T-helper 17 cell (primary cell): ENCODE measurements around the gene LOXL4. TPM values are rescaled to one million over a fixed set of nuclear protein-coding genes. Genes with fewer than 3 reads are reported as not detected.

Experiments used
- ATAC-seq: fragments of 150-1000 bp; cut with Tn5 transposase; 2 replicates; pipeline ENCODE4 v1.10.0; 2021; ENCODE audit warnings: mild to moderate bottlenecking, moderate library complexity
- DNase-seq, 3 donors: peaks; one replicate each; pipeline versions ENCODE4 v3.0.0 to v3.0.0-alpha.2; 2020 to 2021
- H3K9me3 ChIP-seq: one replicate; pipeline ENCODE4 v1.7.0; 2013; ENCODE audit warnings: low read length, mild to moderate bottlenecking; ENCODE audit not compliant: control insufficient read depth, poor library complexity, severe bottlenecking
- H3K27ac Mint-ChIP-seq: one replicate; pipeline ENCODE4 v1.8.0; 2022; ENCODE audit warnings: mild to moderate bottlenecking, moderate library complexity, mixed read lengths
- H3K27me3 Mint-ChIP-seq: one replicate; pipeline ENCODE4 v1.8.0; 2022; ENCODE audit warnings: mixed read lengths
- H3K36me3 Mint-ChIP-seq: one replicate; pipeline ENCODE4 v1.8.0; 2022; ENCODE audit warnings: low read depth, mixed read lengths
- H3K4me1 Mint-ChIP-seq: one replicate; pipeline ENCODE4 v1.8.0; 2022; ENCODE audit warnings: mild to moderate bottlenecking, mixed read lengths
- H3K4me3 Mint-ChIP-seq: one replicate; pipeline ENCODE4 v1.8.0; 2022; ENCODE audit warnings: mild to moderate bottlenecking, moderate library complexity, mixed read lengths
- total RNA-seq, 4 donors: library from RNA in 2 of 4; stranded (reverse) in 2 of 4; gene quantifications; one replicate each; pipeline ENCODE4 v1.2.3 and lab custom pipeline; 2022 to 2026

The LOXL4 gene
- total RNA-seq, 2 donors from 2014 or later = not detected

DNA sequence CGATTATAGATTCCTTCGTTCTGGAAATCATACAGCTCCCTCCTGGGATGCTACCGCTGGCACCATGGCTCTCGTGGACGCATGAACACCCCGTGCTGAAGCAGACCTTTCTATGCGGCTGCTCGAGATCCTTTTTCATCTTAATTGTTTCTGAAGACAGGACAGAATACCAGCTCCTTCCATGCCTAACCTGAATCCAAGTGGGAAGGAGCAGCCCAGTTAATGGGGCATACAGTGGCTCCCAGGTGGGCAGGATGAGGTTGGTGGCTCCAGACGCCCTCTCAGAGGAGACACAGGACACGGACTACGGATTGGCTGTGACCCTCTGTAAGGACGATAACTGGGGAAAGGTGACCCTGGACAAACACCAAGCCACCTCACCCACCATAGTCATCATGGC is 18.4 kb upstream of the LOXL4 start:
- DNase-seq (no peak), ATAC-seq (no peak)
- no peaks in the 10 kb centered on the region for H3K4me1 Mint-ChIP-seq
- H3K9me3 ChIP-seq = no peaks in the 10 kb centered on the region
- no peak overlapping the region for H3K4me3 Mint-ChIP-seq
- no peak overlapping the region for H3K27ac Mint-ChIP-seq
- no peaks in the 10 kb centered on the region for H3K36me3 Mint-ChIP-seq
- H3K27me3 Mint-ChIP-seq = peaks cover 15% of the 10 kb centered on the region

- Mint-ChIP-seq H3K4me3 (no peak overlapping the region), H3K27me3 (peaks cover 14% of the 10 kb centered on the region), H3K36me3 (no peaks in the 10 kb centered on the region), H3K4me1 (no peaks in the 10 kb centered on the region), H3K27ac (no peak overlapping the region)
- H3K9me3 ChIP-seq = no peaks in the 10 kb centered on the region
- ATAC-seq = no peak
- DNase-seq = no peak
Observed at GRCh38 chr10:98285416-98285815, 17.4 kb upstream of the LOXL4 start.

DNA sequence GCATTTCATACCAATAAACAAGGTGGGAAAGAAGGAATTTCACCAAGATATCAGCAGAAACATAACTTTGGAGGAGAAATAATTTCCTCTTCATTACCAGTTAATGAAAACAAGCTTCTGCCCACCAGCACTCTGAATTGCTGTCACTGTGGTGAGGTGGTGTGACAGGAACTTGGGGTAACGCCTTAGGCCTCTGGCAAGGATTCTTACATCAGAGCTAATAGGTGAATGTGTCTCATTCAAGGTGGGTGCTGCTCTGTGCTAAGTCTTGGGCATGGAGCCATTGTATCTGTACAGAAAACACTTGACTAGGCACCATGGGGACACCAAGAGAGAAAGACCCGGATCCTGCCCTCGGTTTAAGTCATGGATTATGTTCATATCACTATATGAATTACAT is 8.3 kb upstream of the LOXL4 start:
- H3K27me3 Mint-ChIP-seq = peaks cover 26% of the 10 kb centered on the region
- no peak for ATAC-seq
- no peak overlapping the region for H3K27ac Mint-ChIP-seq
- no peaks in the 10 kb centered on the region for H3K9me3 ChIP-seq
- H3K4me3 Mint-ChIP-seq = no peak overlapping the region
- H3K36me3 Mint-ChIP-seq = no peaks in the 10 kb centered on the region
- DNase-seq = no peak
- H3K4me1 Mint-ChIP-seq = no peaks in the 10 kb centered on the region

- no peak for ATAC-seq
- no peaks in the 10 kb centered on the region for H3K4me1 Mint-ChIP-seq
- peaks cover 43% of the 10 kb centered on the region for H3K27me3 Mint-ChIP-seq
- no peak overlapping the region for H3K4me3 Mint-ChIP-seq
- H3K9me3 ChIP-seq = no peaks in the 10 kb centered on the region
- H3K36me3 Mint-ChIP-seq = no peaks in the 10 kb centered on the region
- DNase-seq = no peak
- no peak overlapping the region for H3K27ac Mint-ChIP-seq
Observed at GRCh38 chr10:98274562-98274961, 6.6 kb upstream of the LOXL4 start.

- H3K4me1 Mint-ChIP-seq = peaks cover 2% of the 10 kb centered on the region
- no peaks in the 10 kb centered on the region for H3K9me3 ChIP-seq
- no peak overlapping the region for H3K27ac Mint-ChIP-seq
- H3K36me3 Mint-ChIP-seq = no peaks in the 10 kb centered on the region
- ATAC-seq (no peak), DNase-seq (no peak)
- H3K4me3 Mint-ChIP-seq = no peak overlapping the region
- H3K27me3 Mint-ChIP-seq = peaks cover 51% of the 10 kb centered on the region
Observed at GRCh38 chr10:98273057-98273850, 5.3 kb upstream of the LOXL4 start.

DNA sequence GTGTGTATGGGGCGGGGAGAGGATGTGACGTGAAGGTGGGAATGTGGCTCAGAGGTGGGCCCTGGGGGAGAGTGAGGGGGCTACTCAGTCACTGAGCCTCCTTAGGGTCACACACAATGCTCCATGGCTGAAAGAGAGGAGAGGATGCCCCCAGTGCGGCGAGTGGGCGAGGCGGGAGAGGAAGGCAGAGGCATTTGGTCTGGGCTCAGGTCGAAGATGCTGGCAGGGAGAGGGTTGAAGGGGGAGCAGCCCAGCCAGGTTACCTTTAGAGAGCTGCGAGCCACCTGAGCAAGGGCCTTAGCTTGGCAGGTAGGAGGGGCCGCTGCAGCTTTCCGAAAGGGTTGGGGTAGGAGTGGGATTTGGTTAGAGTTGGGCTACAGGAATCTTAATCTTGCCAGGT is 4.7 kb upstream of the LOXL4 start:
- Mint-ChIP-seq H3K4me3 (no peak overlapping the region), H3K36me3 (no peaks in the 10 kb centered on the region), H3K27ac (no peak overlapping the region), H3K27me3 (peaks cover 55% of the 10 kb centered on the region), H3K4me1 (peaks cover 5% of the 10 kb centered on the region)
- ATAC-seq = no peak
- H3K9me3 ChIP-seq = no peaks in the 10 kb centered on the region
- DNase-seq = no peak

- H3K36me3 Mint-ChIP-seq = no peaks in the 10 kb centered on the region
- no peak for DNase-seq
- H3K27ac Mint-ChIP-seq = no peak overlapping the region
- no peak for ATAC-seq
- H3K4me1 Mint-ChIP-seq = peaks cover 5% of the 10 kb centered on the region
- no peaks in the 10 kb centered on the region for H3K9me3 ChIP-seq
- peaks cover 57% of the 10 kb centered on the region for H3K27me3 Mint-ChIP-seq
- no peak overlapping the region for H3K4me3 Mint-ChIP-seq
Observed at GRCh38 chr10:98272245-98272644, 4.3 kb upstream of the LOXL4 start.

GRCh38 chr10:98270786-98271185 is 2.8 kb upstream of the LOXL4 start:
- ATAC-seq (no peak), DNase-seq (no peak)
- H3K9me3 ChIP-seq = no peaks in the 10 kb centered on the region
- Mint-ChIP-seq H3K27ac (no peak overlapping the region), H3K4me1 (peaks cover 10% of the 10 kb centered on the region), H3K4me3 (no peak overlapping the region), H3K36me3 (peaks cover 5% of the 10 kb centered on the region), H3K27me3 (peaks cover 71% of the 10 kb centered on the region)

DNA sequence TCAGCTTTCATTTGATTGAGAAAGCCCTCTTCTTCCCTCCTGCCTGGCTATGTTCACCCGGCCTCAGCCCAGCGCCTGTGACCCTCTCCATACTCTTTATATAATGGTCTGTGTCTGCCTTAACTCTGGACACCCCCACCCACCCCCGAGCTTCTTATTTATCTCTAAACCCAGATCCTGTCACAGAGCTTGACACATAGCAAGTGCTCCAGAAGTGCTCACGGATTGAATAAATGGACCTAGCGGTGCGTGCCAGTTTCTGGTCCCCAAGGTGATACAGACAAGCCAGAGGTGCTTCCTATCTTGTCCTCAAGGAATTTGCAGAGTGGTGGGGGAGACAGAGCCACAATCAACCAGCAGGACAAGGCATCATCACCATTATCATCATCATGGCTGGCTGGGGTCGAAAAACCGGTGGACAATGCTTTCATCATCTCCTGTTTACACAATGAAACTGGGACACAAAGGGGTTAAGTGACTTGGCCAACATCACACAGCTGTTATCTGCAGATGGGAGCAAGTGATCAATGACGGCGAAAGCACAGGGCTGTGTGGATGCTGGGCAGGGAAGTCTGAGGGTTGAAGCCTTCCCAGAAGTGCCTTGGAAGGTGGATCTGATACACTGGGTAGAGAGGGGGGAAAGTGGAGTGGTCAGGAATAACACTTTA is 2.2 kb upstream of the LOXL4 start:
- DNase-seq (no peak), ATAC-seq (no peak)
- H3K4me1 Mint-ChIP-seq = peaks cover 11% of the 10 kb centered on the region
- peaks cover 73% of the 10 kb centered on the region for H3K27me3 Mint-ChIP-seq
- peaks cover 5% of the 10 kb centered on the region for H3K36me3 Mint-ChIP-seq
- H3K27ac Mint-ChIP-seq = no peak overlapping the region
- H3K4me3 Mint-ChIP-seq = no peak overlapping the region
- H3K9me3 ChIP-seq = no peaks in the 10 kb centered on the region

GRCh38 chr10:98269435-98269912 is 1.5 kb upstream of the LOXL4 start:
- peaks cover 11% of the 10 kb centered on the region for H3K4me1 Mint-ChIP-seq
- DNase-seq = no peak
- peaks cover 5% of the 10 kb centered on the region for H3K36me3 Mint-ChIP-seq
- H3K27ac Mint-ChIP-seq = no peak overlapping the region
- H3K9me3 ChIP-seq = no peaks in the 10 kb centered on the region
- no peak for ATAC-seq
- peak overlapping the region; percentile 82 for H3K4me3 Mint-ChIP-seq
- peaks cover 73% of the 10 kb centered on the region for H3K27me3 Mint-ChIP-seq

DNA sequence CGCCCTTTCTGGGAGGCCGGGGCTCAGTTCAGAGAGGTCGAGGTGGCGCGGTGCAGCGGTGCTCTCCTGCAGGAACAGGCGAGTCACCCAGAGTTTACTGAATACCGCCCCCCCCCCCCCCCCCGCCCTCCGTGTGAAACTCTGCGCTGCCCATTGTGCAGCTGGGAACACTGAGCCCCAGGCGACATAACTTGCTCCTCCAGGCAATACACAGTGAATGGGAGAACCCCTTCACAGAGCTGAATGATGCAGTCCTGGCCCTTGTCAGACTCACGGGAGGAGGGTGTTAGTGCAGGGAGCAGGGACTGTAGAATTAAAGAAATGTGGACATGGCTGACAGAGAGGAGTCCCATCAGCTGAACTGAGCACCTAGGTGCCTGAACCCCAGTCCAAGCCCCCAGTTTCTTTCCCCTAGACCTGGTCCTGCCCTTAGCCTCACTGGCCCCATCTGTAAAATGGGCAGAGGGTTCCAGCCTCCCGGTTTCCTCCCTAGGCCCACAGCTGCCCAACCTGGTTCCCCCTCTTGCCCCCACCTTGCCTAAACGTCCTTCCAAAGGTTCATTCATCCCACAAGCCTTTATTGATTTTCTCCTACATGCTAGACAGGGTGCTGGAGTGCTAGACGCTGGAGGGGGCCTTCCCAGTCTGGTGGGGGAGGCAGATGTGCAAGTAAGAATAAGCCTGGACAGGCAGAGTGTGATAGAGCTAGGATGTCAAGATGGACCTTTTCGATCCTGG is 869 bp upstream of the LOXL4 start:
- H3K27ac Mint-ChIP-seq = no peak overlapping the region
- H3K27me3 Mint-ChIP-seq = peaks cover 78% of the 10 kb centered on the region
- no peaks in the 10 kb centered on the region for H3K9me3 ChIP-seq
- ATAC-seq = peak; percentile 15
- DNase-seq = no peak
- H3K4me1 Mint-ChIP-seq = peaks cover 11% of the 10 kb centered on the region
- H3K36me3 Mint-ChIP-seq = peaks cover 5% of the 10 kb centered on the region
- H3K4me3 Mint-ChIP-seq = peak overlapping the region; percentile 82

DNA sequence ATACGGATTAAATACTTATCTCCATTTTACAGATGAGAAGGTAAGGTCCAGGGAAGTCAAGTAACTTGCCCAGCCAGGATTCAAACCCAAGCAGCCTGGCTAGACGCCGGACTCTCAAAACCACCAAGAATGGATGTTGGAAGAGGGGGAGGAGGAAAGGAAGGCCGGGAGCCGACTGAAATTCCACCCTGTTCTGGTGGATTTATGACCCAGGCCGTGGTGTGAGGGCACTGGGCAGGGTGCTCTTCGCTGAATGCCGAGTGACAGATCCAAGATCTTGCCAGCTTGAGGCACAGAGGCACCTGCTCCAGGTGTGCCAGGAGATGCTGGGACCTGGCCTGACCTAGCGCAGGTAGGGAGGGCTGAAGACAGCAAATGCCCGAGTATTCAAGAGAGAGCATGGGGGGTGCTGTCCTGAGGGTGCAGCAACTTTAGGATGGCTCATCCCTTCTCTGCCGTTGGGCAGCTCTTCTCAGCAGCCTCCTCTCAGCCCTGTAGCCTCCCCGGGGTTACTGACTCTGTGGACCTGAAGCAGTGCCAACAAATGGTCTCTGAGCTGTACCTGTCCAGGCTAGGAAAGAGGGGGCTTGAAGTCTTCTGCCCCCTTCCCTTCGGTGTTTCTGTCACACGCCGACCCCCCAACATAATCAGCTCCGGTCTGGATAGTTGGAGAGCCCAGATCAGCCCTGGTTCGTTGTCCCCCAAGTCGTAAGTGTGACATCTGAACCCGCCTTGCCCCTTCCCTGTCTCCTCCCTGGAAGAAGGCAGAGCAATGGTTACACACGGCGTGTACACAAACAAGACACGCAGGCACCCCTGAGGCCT is 713 bp downstream of the LOXL4 start:
- H3K27ac Mint-ChIP-seq = no peak overlapping the region
- H3K4me3 Mint-ChIP-seq = peak overlapping the region; percentile 89
- H3K9me3 ChIP-seq = no peaks in the 10 kb centered on the region
- DNase-seq = no peak
- no peak for ATAC-seq
- H3K36me3 Mint-ChIP-seq = peaks cover 5% of the 10 kb centered on the region
- H3K27me3 Mint-ChIP-seq = peaks cover 64% of the 10 kb centered on the region
- peaks cover 11% of the 10 kb centered on the region for H3K4me1 Mint-ChIP-seq

DNA sequence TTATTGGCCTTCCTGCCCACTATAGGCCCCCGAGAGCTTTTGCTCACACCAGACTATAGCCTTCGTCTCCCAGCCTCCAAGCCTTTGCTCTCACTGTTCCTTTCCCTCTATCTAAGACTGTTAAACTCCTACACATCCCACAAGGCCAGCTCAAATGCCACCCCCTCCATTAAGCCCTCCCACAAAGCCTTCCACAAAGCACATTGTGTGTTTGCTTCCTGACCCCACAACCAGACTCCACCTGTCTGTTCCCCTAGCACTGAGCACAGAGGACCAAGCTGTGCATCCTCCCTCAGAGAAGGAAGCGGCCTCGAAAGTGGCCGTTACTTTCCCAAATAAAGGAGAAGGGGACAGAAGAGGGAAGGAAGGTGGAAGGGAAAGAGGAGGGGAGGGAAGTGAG is 1.3 kb downstream of the LOXL4 start:
- Mint-ChIP-seq H3K4me3 (peak overlapping the region; percentile 74), H3K27me3 (peaks cover 58% of the 10 kb centered on the region), H3K36me3 (peaks cover 5% of the 10 kb centered on the region), H3K27ac (no peak overlapping the region), H3K4me1 (peaks cover 11% of the 10 kb centered on the region)
- no peaks in the 10 kb centered on the region for H3K9me3 ChIP-seq
- ATAC-seq (no peak), DNase-seq (no peak)
